HG02571 (cell line): Measurements from ENCODE around the gene TGFB3.
"Not testable (repeated sequence)": the region's sequence is repeated elsewhere in the genome, so short reads cannot be mapped to it uniquely, and the experiment has no call there.

Experiments
- ATAC-seq: cut with Tn5 transposase; IDR thresholded peaks from one replicate; pipeline ENCODE4 v1.9.1; 2021; ENCODE audit warnings: mild to moderate bottlenecking, moderate library complexity; ENCODE audit not compliant: unreplicated experiment

The TGFB3 gene

GRCh38 chr14:75981426-75982265, at the start of gene TGFB3:
TSS of gene TGFB3 (minus strand) at chr14:75981995. CDS start at chr14:75980893, 1,102 bp downstream.
- no peak for ATAC-seq

DNA sequence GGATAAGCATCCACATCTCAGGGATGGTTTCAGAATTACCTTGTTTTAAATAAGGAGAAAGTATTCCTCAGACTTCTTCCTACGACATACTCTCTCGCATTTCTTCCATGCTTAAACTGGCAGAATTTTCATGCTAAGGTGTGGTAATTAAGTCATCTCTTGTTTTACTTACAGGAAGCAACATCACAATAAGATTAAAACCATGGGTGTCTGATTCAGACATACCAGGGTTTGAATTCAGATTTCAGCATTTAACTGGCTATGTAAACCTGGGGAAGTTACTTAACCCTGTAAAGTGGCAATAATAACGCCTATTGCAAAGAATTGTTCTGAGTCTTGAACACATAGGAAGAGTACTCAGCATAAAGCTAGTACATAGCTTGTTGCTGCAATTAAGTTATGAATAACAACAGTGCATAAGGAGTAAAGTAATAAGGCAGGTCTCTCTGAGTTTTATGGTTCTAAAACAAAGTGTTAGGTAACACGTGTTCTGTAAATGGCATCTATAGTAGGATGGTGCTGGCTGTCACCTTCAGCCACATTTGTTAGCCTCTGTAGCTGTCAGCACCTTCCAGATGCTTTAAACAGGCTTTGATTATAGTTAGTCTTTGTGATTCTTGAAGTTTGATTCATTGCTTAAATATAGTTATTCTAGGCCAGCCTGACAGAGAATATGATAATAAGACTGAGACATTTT, 42.6 kb upstream of the TGFB3 start:
- no peak for ATAC-seq

- ATAC-seq, result no peak
Measured at GRCh38 chr14:76023757-76024156, 42.0 kb upstream of the TGFB3 start.

DNA sequence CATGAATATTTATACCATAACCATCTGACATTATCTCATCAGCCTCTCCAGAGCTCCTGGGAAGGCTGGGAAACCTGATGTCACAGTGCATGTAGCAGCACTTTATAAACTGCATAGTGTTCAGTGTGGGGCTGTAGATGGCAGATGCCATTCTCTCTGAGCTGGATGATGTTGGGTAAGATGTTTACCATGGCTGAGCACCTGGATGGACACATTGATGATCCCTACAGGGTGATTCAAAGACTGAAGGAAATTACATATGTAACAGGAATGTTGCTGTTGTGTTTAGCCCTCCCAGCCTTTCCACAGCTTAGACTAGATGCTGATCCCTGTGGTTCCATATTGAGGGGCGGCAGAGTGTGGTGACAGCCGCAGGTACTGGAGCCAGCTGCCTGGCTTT, 41.2 kb upstream of the TGFB3 start:
- ATAC-seq, result no peak

GRCh38 chr14:76019676-76020075, 37.9 kb upstream of the TGFB3 start:
- ATAC-seq, result no peak

DNA sequence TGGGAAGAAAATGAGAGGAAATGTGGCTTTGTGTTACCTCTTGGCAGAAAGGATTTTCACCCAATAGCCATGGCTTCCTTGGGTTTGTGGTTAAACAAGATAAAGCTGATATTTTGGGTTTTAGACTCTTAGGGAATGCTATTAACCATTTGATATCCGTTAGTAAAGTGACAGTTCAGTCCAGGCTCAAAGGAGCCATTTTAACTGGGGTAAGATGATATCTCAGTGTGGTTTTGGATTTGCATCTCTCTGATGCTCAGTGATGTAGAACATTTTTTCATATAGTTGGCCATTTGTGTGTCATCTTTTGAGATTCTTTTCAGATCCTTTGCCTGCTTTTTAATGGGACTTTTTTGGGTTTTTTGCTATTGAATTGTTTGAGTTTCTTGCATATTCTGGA, 33.9 kb upstream of the TGFB3 start:
- no peak for ATAC-seq

DNA sequence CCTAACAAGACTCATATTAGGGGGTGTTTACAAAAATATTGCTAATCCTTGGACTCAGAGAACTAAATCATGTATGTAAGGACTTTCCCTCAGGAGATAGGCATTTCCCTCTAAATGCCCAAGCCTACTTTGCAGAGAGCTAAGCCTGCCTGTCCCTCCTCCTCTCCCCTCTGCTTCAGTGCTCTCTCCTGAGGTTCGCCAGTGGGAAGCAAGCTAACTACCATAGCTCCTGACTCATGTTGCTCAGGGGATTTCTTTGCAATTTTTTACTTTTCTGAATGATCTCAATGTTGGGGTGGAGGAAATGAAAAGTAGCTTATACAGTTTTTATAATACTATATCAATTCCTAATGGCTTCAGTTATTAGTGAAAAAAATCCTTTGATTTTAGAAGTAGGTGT, 33.4 kb upstream of the TGFB3 start:
- no peak for ATAC-seq

DNA sequence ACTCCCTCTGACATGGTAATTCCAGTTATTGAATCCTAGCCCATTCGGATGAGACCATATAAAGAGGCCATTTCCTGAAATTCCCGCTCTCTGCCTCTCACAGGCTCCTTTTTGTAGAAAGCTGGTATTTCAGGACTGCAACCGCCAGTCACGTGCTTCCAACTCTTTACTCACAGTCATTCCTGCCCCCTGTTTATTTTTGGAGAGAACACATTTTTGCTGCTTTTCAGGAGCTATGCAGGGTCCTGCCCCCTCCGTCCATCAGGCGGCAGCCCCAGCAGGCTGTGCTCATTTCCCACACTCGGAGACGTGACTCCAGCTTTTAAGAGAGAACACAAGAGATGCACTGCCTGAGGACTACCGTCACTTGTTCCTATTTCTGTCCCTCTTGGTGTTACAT, 30.6 kb upstream of the TGFB3 start:
- no peak for ATAC-seq

DNA sequence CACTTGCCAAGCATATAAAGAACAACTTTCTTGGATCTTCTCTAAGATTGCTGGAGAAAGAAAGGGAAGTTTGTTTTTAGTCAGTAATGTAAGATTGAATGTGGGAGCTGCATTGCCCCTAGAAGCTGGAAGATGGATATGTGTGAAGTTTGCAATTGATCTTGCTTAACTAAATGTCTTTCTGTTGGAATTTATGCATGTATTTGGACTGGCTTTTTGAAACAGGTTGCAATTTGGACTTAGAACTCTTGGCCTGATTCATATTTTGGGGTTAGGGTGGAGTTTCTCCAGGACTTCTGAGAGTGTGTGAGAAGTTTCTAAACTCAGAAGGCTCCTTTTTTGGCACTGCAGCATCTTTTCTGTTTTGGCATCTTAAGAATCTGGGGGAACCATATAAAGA, 30.1 kb upstream of the TGFB3 start:
- ATAC-seq, result no peak

- ATAC-seq, result not testable (repeated sequence)
Measured at GRCh38 chr14:76009627-76010026, 27.8 kb upstream of the TGFB3 start.

- no peak for ATAC-seq
Measured at GRCh38 chr14:76007852-76008251, 26.1 kb upstream of the TGFB3 start.

- ATAC-seq, result no peak
Measured at GRCh38 chr14:76007379-76007778, 25.6 kb upstream of the TGFB3 start.

DNA sequence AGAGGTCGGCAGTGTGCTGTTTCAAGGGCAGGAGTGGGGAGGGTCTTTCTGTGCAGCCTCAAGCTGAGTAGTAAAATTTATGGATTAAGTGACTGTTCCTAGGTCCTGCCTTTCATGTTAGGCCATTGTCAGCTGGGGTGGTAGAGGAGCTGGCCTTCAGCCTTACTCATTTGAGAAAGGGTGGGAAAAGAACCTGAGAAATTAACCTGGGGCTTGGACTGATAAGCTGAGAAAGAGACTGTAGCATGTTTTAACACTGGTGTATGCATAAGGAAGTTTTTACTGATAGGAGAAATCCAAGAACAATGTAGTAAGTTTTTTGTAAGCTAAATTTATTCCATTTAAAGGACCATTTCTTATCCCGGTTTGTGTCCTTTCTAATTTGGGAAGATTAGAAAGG, 24.5 kb upstream of the TGFB3 start:
- ATAC-seq, result no peak

DNA sequence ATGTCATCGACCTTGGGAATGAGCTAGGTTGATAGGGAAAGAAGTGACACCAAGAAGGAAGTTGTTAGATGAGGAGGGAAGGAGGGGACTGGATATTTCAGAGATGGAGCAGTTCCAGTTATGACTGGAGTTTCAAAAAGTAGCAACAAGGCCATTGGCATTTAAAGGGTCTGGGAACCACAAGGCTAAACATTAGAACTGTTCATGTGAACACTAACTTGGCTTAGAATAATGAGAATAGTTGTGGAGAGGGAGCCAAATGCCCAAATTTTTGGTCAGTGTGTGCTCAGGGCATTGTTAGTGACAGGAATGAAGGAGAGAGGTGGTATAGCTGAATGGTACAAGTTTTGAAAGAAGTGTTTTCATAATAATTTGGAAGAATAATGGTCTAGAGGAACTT, 20.6 kb upstream of the TGFB3 start:
- ATAC-seq, result no peak

GRCh38 chr14:75999511-76000190, 17.9 kb upstream of the TGFB3 start:
- no peak for ATAC-seq

DNA sequence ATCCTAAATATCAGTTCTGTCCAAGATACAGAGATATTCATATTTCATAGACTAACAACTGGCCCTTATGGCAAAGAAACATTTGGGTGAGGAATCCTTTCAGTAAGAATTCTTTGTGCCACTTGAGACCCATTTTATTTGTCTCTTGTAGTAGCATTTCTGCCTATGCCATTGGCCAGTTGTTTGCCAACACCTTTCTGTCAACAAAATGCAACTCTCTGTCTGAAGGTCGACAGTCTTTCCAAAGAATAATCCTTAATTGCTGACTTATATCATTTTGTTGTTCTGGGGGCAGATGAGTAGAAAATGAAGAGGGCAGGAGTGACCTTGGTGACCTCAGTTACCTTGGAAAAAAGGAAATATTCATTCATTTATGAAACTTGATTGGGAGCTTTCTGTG, 14.7 kb upstream of the TGFB3 start:
- ATAC-seq, result no peak

GRCh38 chr14:75995372-75996041, 13.7 kb upstream of the TGFB3 start:
- no peak for ATAC-seq

DNA sequence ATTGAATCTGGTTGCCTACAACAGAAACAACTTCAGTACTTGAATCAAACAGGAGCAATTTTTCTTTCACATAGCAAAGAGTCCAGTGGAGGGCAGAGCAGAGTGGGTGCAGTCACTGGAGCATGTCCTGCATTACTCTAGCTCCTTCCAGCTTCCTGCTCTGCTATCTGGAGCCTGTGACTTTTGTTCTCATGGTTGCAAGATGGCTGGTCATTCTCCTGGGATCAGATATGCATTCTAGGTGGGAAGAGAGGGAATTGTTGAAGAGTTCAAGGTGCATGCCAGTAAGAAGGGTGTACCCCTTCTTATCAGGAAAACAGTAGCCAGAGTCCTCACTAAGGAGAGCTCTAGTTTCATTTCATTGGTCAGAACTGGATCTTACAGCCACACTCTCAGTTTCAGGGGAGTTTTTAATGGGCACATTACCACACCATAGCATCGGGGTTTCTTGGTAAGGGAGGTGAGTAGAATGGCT, 11.8 kb upstream of the TGFB3 start:
- no peak for ATAC-seq

DNA sequence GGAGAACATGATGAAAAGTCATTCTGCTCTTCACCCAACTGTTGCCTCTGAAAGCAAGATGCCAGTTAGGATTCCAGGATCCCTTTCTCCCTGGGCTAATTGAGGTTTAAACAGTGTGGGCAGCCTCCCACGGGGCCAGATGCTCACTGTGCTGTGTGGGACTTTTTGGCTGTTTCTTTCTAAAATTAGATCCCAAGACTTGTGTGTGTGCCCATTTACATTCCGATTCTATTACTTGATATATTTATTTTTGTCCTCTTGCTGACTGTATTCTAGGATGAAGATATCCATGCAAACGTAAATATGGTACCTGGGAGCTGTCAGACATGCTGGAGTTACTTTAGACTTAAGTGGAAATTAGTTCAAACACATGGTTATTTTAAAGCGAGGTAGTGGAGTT, 10.0 kb upstream of the TGFB3 start:
- no peak for ATAC-seq

DNA sequence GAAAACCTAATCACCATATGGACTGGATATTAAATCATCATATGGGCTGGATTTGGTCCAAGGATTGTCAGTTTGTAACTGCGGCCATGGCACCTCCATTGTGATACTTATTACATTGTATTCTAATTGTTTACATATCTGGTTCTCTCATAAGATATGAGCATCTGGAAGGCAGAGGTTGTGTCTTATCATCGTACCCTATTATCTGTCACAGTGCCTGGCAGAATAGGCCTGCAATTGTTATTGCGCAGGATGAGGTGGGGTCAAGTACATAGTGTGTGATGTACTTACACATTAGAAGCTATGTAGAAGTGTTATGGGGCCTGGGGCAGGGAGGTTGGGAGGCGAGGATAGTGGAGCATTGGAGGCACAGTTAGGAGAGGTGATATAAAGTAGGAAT, 8.5 kb upstream of the TGFB3 start:
- ATAC-seq, result no peak

DNA sequence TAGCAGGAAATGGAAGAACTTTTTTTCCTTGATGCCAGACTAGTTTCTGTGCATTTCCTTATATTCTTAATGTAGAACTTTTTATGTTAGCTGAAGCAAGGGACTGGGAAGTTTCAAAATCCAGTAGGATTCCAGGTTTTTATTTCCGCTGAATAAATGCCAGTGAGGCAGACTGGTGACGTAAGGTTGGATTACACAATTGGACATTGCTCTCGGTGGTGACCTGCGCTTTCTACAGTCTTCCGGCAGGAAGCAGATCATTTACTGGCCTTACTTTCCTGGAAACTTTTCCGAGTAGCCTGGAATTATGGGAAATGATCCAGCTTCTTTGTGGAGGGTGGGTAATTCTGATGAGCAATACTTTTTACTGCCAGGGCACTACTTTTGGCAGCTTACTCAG, 7.3 kb upstream of the TGFB3 start:
- no peak for ATAC-seq
